Keratinocyte (primary cell): ENCODE results near the gene ADAMTS16. TPM values are rescaled to one million over a fixed set of nuclear protein-coding genes. Genes with fewer than 3 reads are reported as not detected.

ENCODE experiments used
- DNase-seq: peaks from one replicate; pipeline ENCODE4 v3.0.0-alpha.2; 2011; ENCODE audit warnings: low read depth, missing footprints, low spot score
- FAIRE-seq: peaks from 2 replicates; lab custom pipeline; 2011; peaks lifted over from hg19 to GRCh38; lab: Jason Lieb, UNC
- H2AFZ ChIP-seq: 2 replicates; pipeline ENCODE4 v1.6.0; 2012; ENCODE audit warnings: low read length, control low read depth, inconsistent platforms; ENCODE audit not compliant: control insufficient read depth
- H3K27ac ChIP-seq: 2 replicates; pipeline ENCODE4 v1.5.1; 2011; ENCODE audit warnings: low read length; ENCODE audit not compliant: control insufficient read depth, insufficient read depth
- H3K27me3 ChIP-seq: 3 replicates; pipeline ENCODE4 v1.6.0; 2011; ENCODE audit warnings: low read length; ENCODE audit not compliant: control insufficient read depth, insufficient read depth; ENCODE audit errors: extremely low read depth
- H3K36me3 ChIP-seq, 2 experiments: 2 replicates in 1 of 2; 3 replicates in 1 of 2; pipeline ENCODE4 v1.5.1; 2011; ENCODE audit warnings: low read length in 2 of 2, mild to moderate bottlenecking in 1 of 2; ENCODE audit not compliant: control insufficient read depth in 2 of 2, insufficient read depth in 2 of 2; ENCODE audit errors: extremely low read depth in 1 of 2
- H3K4me1 ChIP-seq: 3 replicates; pipeline ENCODE4 v1.5.1; 2011; ENCODE audit warnings: low read length; ENCODE audit not compliant: control insufficient read depth, insufficient read depth; ENCODE audit errors: extremely low read depth
- H3K4me2 ChIP-seq: 3 replicates; pipeline ENCODE4 v1.6.0; 2011; ENCODE audit warnings: low read depth, low read length; ENCODE audit not compliant: control insufficient read depth, insufficient read depth; ENCODE audit errors: extremely low read depth
- H3K4me3 ChIP-seq, 3 experiments: fragments of 200-600 bp in 1 of 3; sonication (generic) in 1 of 3; 2 replicates in 2 of 3; 3 replicates in 1 of 3; pipeline ENCODE4 v1.5.1; 2011 to 2016; ENCODE audit warnings: low read length in 3 of 3, mild to moderate bottlenecking in 3 of 3, control low read depth in 2 of 3, inconsistent platforms in 1 of 3, low read depth in 1 of 3, mixed read lengths in 1 of 3, mixed run types in 1 of 3, moderate library complexity in 1 of 3; ENCODE audit not compliant: control insufficient read depth in 2 of 3, insufficient read depth in 2 of 3; ENCODE audit errors: extremely low read depth in 1 of 3
- H3K79me2 ChIP-seq: 2 replicates; pipeline ENCODE4 v1.6.0; 2012; ENCODE audit warnings: low read length; ENCODE audit not compliant: control insufficient read depth, insufficient read depth
- H3K9ac ChIP-seq: 3 replicates; pipeline ENCODE4 v1.6.0; 2011; ENCODE audit warnings: low read length; ENCODE audit not compliant: control insufficient read depth, insufficient read depth; ENCODE audit errors: extremely low read depth
- H3K9me1 ChIP-seq: 3 replicates; pipeline ENCODE4 v1.6.0; 2011; ENCODE audit warnings: low read length; ENCODE audit not compliant: control insufficient read depth, insufficient read depth; ENCODE audit errors: extremely low read depth
- H3K9me3 ChIP-seq: 2 replicates; pipeline ENCODE4 v1.5.1; 2012; ENCODE audit warnings: low read depth, low read length; ENCODE audit not compliant: control insufficient read depth
- H4K20me1 ChIP-seq: 3 replicates; pipeline ENCODE4 v1.6.0; 2011; ENCODE audit warnings: low read length; ENCODE audit not compliant: control insufficient read depth, insufficient read depth; ENCODE audit errors: extremely low read depth
- CTCF ChIP-seq, 3 experiments: IDR thresholded peaks in 1 of 3; conservative IDR thresholded peaks in 1 of 3; optimal IDR thresholded peaks in 1 of 3; 2 replicates in 2 of 3; 3 replicates in 1 of 3; pipeline versions ENCODE3 to v1.5.1; 2011; ENCODE audit warnings: low read length in 3 of 3, mild to moderate bottlenecking in 3 of 3, moderate library complexity in 2 of 3, control low read depth in 1 of 3, inconsistent platforms in 1 of 3; ENCODE audit not compliant: insufficient read depth in 2 of 3; ENCODE audit errors: extremely low read depth in 1 of 3
- EZH2 ChIP-seq: IDR thresholded peaks from one replicate; pipeline ENCODE4 v1.6.1; 2012; ENCODE audit warnings: inconsistent platforms, mild to moderate bottlenecking, low read length, moderate library complexity
- dilution Hi-C: fragments of 300-500 bp; cut with MboI; formaldehyde crosslinking; loops from one replicate; pipeline ENCODE4 v1.7.0; 2020; ENCODE audit warnings: low sequenced_read_pairs; ENCODE audit not compliant: extremely low pct_ligation_motif_present
- polyA plus RNA-seq, 5 experiments: library from polyadenylated mRNA; depleted of rRNA in 3 of 5; stranded (reverse) in 3 of 5; stranded (forward) in 1 of 5; unstranded in 1 of 5; fragments of >200 nt; gene quantifications; 1 replicate in 1 of 5; 2 replicates in 3 of 5; 3 replicates in 1 of 5; pipeline versions ENCODE4 v1.2.1 to v1.2.3, GENCODE V29; 2011 to 2012; ENCODE audit warnings: missing spikeins in 2 of 5, low read depth in 1 of 5, low replicate concordance in 1 of 5

Gene ADAMTS16
- polyA plus RNA-seq, 1 donor (not counting 4 experiments of a cell fraction or from before 2014, with no cell fraction given) = not detected

- Histone ChIP-seq H3K4me1 (no peaks in the 10 kb centered on the region), H3K79me2 (no peaks in the 10 kb centered on the region), H3K4me3 (no peak overlapping the region), H4K20me1 (no peaks in the 10 kb centered on the region), H2AFZ (no peak overlapping the region), H3K9ac (no peak overlapping the region), H3K9me1 (no peaks in the 10 kb centered on the region), H3K9me3 (no peaks in the 10 kb centered on the region), H3K4me2 (no peak overlapping the region), H3K27me3 (no peaks in the 10 kb centered on the region), H3K36me3 (no peaks in the 10 kb centered on the region), H3K27ac (no peak overlapping the region)
- no peak for DNase-seq
- no peak for FAIRE-seq
- TF ChIP-seq CTCF (optimal IDR thresholded peaks at IDR 0.05 in 1 of 3, IDR thresholded peaks at IDR 0.05 in 1 of 3, conservative IDR thresholded peaks at IDR 0.05 in 1 of 3; ENCODE audit: extremely low read depth in 1 of 3, insufficient read depth in 2 of 3, low read length in 3 of 3) (no peak), EZH2 (no peak)
- dilution Hi-C loops = no loop called here
Observed at GRCh38 chr5:5198135-5198534, 58.0 kb downstream of the ADAMTS16 start.

- no peaks in the 10 kb centered on the region for H3K79me2 ChIP-seq
- no peak for FAIRE-seq
- H3K4me3 ChIP-seq = no peak overlapping the region
- H4K20me1 ChIP-seq = no peaks in the 10 kb centered on the region
- H3K4me2 ChIP-seq = no peak overlapping the region
- no peaks in the 10 kb centered on the region for H3K36me3 ChIP-seq
- no peaks in the 10 kb centered on the region for H3K4me1 ChIP-seq
- no peaks in the 10 kb centered on the region for H3K9me1 ChIP-seq
- no peaks in the 10 kb centered on the region for H3K9me3 ChIP-seq
- H3K27me3 ChIP-seq = no peaks in the 10 kb centered on the region
- H3K9ac ChIP-seq = no peak overlapping the region
- no peak overlapping the region for H3K27ac ChIP-seq
- TF ChIP-seq CTCF (optimal IDR thresholded peaks at IDR 0.05 in 1 of 3, IDR thresholded peaks at IDR 0.05 in 1 of 3, conservative IDR thresholded peaks at IDR 0.05 in 1 of 3; ENCODE audit: extremely low read depth in 1 of 3, insufficient read depth in 2 of 3, low read length in 3 of 3) = no peak
- DNase-seq = no peak
- dilution Hi-C loops = no loop called here
- no peak overlapping the region for H2AFZ ChIP-seq
Observed at GRCh38 chr5:5198815-5199214, 58.7 kb downstream of the ADAMTS16 start.
